Adrenal gland (tissue), 5 donors: ENCODE measurements around the gene SLC29A3.

Source experiments
- POLR2A ChIP-seq, 2 donors: fragments of 450-650 bp; IDR thresholded peaks; one replicate each; pipeline ENCODE4 v1.6.1; 2017; ENCODE audit warnings: antibody characterized with exemption in 2 of 2, mild to moderate bottlenecking in 2 of 2, moderate library complexity in 1 of 2
- TF ChIP-seq, protein P1 (sequence below), 6 experiments: fragments of 450-650 bp in 4 of 6; fragments of 200-600 bp in 2 of 6; sonication (generic) in 1 of 6; IDR thresholded peaks; 1 replicate in 5 of 6; 2 replicates in 1 of 6; pipeline versions ENCODE4 v1.5.1 to v1.8.0; 2016 to 2021; ENCODE audit warnings: antibody characterized with exemption in 6 of 6, mild to moderate bottlenecking in 2 of 6, moderate library complexity in 1 of 6
- donor health status: DM: no; HTN: no; CAD: no.

DNA sequence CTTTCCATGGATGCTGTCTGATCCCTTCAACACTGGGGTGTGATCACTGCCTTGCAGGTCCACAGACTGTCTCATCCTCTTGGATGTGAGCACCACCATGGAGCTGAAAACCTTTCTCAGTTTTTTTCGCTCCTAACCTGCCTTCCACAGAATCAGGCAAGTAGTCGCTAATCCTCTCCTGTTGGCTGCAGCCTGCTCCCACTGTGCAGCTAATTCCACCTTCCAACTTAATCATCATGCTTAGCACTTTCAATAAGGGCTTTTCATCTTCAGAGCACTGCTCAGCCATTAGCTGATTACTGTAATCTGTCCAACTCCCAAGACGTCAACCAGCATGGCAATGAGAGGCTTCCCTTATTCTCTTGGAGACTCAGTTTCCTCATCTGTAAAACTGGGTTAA lies 62.6 kb downstream of the SLC29A3 start:
- TF ChIP-seq, protein P1, sequence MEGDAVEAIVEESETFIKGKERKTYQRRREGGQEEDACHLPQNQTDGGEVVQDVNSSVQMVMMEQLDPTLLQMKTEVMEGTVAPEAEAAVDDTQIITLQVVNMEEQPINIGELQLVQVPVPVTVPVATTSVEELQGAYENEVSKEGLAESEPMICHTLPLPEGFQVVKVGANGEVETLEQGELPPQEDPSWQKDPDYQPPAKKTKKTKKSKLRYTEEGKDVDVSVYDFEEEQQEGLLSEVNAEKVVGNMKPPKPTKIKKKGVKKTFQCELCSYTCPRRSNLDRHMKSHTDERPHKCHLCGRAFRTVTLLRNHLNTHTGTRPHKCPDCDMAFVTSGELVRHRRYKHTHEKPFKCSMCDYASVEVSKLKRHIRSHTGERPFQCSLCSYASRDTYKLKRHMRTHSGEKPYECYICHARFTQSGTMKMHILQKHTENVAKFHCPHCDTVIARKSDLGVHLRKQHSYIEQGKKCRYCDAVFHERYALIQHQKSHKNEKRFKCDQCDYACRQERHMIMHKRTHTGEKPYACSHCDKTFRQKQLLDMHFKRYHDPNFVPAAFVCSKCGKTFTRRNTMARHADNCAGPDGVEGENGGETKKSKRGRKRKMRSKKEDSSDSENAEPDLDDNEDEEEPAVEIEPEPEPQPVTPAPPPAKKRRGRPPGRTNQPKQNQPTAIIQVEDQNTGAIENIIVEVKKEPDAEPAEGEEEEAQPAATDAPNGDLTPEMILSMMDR (IDR thresholded peaks at IDR 0.05), result no peak
- no peak for TF ChIP-seq POLR2A (IDR thresholded peaks at IDR 0.05)
